HEK293 (cell line): ENCODE results near the gene SLC2A6.

Experiments used
- KLF1 ChIP-seq: fragments of 450-650 bp; formaldehyde crosslinking; IDR thresholded peaks from 2 replicates; pipeline ENCODE4 v1.5.1; 2016; ENCODE audit warnings: missing biosample characterization, missing genetic modification characterization
- KLF8 ChIP-seq: fragments of 450-650 bp; formaldehyde crosslinking; IDR thresholded peaks from 2 replicates; pipeline ENCODE4 v1.5.1; 2016; ENCODE audit warnings: missing biosample characterization, missing genetic modification characterization
- MEIS1 ChIP-seq: sonication (generic); formaldehyde crosslinking; IDR thresholded peaks from 2 replicates; pipeline ENCODE4 v1.8.1; 2022; ENCODE audit warnings: missing genetic modification reagents, mild to moderate bottlenecking, borderline replicate concordance
- SCRT2 ChIP-seq: fragments of 450-650 bp; formaldehyde crosslinking; IDR thresholded peaks from 2 replicates; pipeline ENCODE4 v1.5.1; 2016; ENCODE audit warnings: missing biosample characterization, missing genetic modification characterization
- WT1 ChIP-seq: fragments of 450-650 bp; formaldehyde crosslinking; IDR thresholded peaks from 2 replicates; pipeline ENCODE4 v1.5.1; 2016; ENCODE audit warnings: missing biosample characterization, missing genetic modification characterization
- YY2 ChIP-seq: fragments of 450-650 bp; formaldehyde crosslinking; IDR thresholded peaks from 2 replicates; pipeline ENCODE4 v1.5.1; 2016; ENCODE audit warnings: missing biosample characterization, missing genetic modification characterization
- ZBTB8A ChIP-seq: fragments of 450-650 bp; formaldehyde crosslinking; IDR thresholded peaks from 2 replicates; pipeline ENCODE4 v1.5.1; 2016; ENCODE audit warnings: missing biosample characterization, missing genetic modification characterization
- ZIC2 ChIP-seq: fragments of 450-650 bp; formaldehyde crosslinking; IDR thresholded peaks from 2 replicates; pipeline ENCODE4 v1.5.1; 2016; ENCODE audit warnings: missing biosample characterization, missing genetic modification characterization
- ZNF155 ChIP-seq: fragments of 450-650 bp; formaldehyde crosslinking; IDR thresholded peaks from 2 replicates; pipeline ENCODE4 v1.5.1; 2016; ENCODE audit warnings: missing biosample characterization, missing genetic modification characterization
- ZNF2 ChIP-seq: fragments of 450-650 bp; formaldehyde crosslinking; IDR thresholded peaks from 2 replicates; pipeline ENCODE4 v1.5.1; 2016; ENCODE audit warnings: missing biosample characterization, missing genetic modification characterization
- ZNF214 ChIP-seq: fragments of 450-650 bp; formaldehyde crosslinking; IDR thresholded peaks from 2 replicates; pipeline ENCODE4 v1.5.1; 2017; ENCODE audit warnings: missing biosample characterization, mild to moderate bottlenecking, missing genetic modification characterization, borderline replicate concordance
- ZNF24 ChIP-seq: fragments of 450-650 bp; formaldehyde crosslinking; IDR thresholded peaks from 2 replicates; pipeline ENCODE4 v1.5.1; 2016; ENCODE audit warnings: missing biosample characterization, missing genetic modification characterization
- ZNF324 ChIP-seq: fragments of 450-650 bp; formaldehyde crosslinking; IDR thresholded peaks from 2 replicates; pipeline ENCODE4 v1.5.1; 2016; ENCODE audit warnings: missing biosample characterization, missing genetic modification characterization
- ZNF366 ChIP-seq: fragments of 450-650 bp; formaldehyde crosslinking; conservative IDR thresholded peaks from 2 replicates; pipeline ENCODE4 v1.5.1; 2016; ENCODE audit warnings: missing biosample characterization, missing genetic modification characterization
- ZNF433 ChIP-seq: fragments of 450-650 bp; formaldehyde crosslinking; IDR thresholded peaks from 2 replicates; pipeline ENCODE4 v1.5.1; 2016; ENCODE audit warnings: missing biosample characterization, missing genetic modification characterization, low read depth
- ZNF521 ChIP-seq: fragments of 450-650 bp; formaldehyde crosslinking; IDR thresholded peaks from 2 replicates; pipeline ENCODE4 v1.5.1; 2017; ENCODE audit warnings: missing biosample characterization, mild to moderate bottlenecking, missing genetic modification characterization
- ZNF571 ChIP-seq: fragments of 450-650 bp; formaldehyde crosslinking; IDR thresholded peaks from 2 replicates; pipeline ENCODE4 v1.5.0; 2017; ENCODE audit warnings: missing biosample characterization, missing genetic modification characterization
- ZNF624 ChIP-seq: fragments of 450-650 bp; formaldehyde crosslinking; IDR thresholded peaks from 2 replicates; pipeline ENCODE4 v1.5.1; 2017; ENCODE audit warnings: missing biosample characterization, missing genetic modification characterization
- ZNF660 ChIP-seq: fragments of 450-650 bp; IDR thresholded peaks from 2 replicates; pipeline ENCODE4 v1.5.1; 2018; ENCODE audit warnings: missing biosample characterization, mild to moderate bottlenecking, missing genetic modification characterization
- ZNF701 ChIP-seq: fragments of 450-650 bp; formaldehyde crosslinking; IDR thresholded peaks from 2 replicates; pipeline ENCODE4 v1.5.1; 2016; ENCODE audit warnings: missing biosample characterization, missing genetic modification characterization
- ZNF785 ChIP-seq: fragments of 450-650 bp; formaldehyde crosslinking; IDR thresholded peaks from 2 replicates; pipeline ENCODE4 v1.5.1; 2016; ENCODE audit warnings: missing biosample characterization, missing genetic modification characterization
- ZNF830 ChIP-seq: fragments of 450-650 bp; IDR thresholded peaks from 2 replicates; pipeline ENCODE4 v1.5.0; 2018; ENCODE audit warnings: missing biosample characterization, missing genetic modification characterization, low read depth, mild to moderate bottlenecking, moderate library complexity
- TF ChIP-seq, protein P1 (sequence below): fragments of 450-650 bp; formaldehyde crosslinking; IDR thresholded peaks from 2 replicates; pipeline ENCODE4 v1.5.1; 2016; ENCODE audit warnings: missing biosample characterization, missing genetic modification characterization
- TF ChIP-seq, protein P2 (sequence below): fragments of 450-650 bp; formaldehyde crosslinking; IDR thresholded peaks from 2 replicates; pipeline ENCODE4 v1.5.1; 2016; ENCODE audit warnings: missing biosample characterization, missing genetic modification characterization
- TF ChIP-seq, protein P3 (sequence below): fragments of 450-650 bp; formaldehyde crosslinking; IDR thresholded peaks from 2 replicates; pipeline ENCODE4 v1.5.1; 2016; ENCODE audit warnings: missing biosample characterization, missing genetic modification characterization

The SLC2A6 gene

DNA sequence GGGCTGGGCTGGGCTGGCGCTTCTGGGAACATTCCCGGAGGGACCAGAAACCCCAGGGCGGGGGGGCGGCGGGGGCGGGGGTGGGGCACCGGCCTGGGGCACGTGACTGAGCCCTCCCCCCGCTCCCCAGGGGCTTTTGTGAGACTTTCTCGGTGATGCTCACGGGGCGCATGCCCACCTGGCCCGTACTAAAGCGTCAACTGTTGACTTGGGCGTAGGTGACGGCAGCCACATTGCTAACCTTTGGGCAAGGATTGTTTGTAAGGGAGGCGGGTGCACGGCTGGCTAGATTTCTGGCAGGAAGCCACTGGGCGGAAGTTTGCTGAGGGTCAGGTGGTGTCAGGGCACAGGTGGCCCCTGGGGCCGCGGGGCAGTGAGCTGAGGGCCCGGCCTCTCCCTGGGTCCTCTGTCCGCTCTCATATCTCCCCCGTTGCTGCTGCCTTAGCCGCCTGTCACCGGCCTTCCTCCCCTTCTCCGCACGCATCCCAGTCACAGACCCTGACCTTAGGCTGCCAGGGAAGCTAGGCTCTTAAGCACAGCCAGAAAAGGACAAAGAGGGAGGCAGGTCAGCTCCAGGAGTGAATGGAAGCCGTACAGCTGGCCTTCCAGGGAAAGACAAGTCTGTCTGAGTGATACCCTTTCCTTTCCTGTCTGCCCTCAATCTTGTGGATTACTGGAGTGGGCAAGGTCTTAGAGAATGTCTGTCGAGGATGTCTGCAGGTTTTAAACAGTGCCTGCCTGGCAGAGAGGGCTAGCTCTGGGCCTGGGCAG, 18.3 kb downstream of the SLC2A6 start (continued):
- no peak for TF ChIP-seq YY2 (tag by site-specific recombination)
- TF ChIP-seq WT1 (tag by site-specific recombination): no peak
- TF ChIP-seq ZNF660 (tag by site-specific recombination): 0 out of 2 replicates have a peak, but pooled peaks have one; percentile 3
- TF ChIP-seq, protein P1, sequence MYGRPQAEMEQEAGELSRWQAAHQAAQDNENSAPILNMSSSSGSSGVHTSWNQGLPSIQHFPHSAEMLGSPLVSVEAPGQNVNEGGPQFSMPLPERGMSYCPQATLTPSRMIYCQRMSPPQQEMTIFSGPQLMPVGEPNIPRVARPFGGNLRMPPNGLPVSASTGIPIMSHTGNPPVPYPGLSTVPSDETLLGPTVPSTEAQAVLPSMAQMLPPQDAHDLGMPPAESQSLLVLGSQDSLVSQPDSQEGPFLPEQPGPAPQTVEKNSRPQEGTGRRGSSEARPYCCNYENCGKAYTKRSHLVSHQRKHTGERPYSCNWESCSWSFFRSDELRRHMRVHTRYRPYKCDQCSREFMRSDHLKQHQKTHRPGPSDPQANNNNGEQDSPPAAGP: 0 out of 2 replicates have a peak, but pooled peaks have one; percentile 31
- TF ChIP-seq SCRT2 (tag by site-specific recombination): peak; percentile 83
- peak; percentile 62 for TF ChIP-seq KLF1 (tag by site-specific recombination)
- no peak for TF ChIP-seq MEIS1 (CRISPR knock-in tag)
- no peak for TF ChIP-seq ZNF2
- no peak for TF ChIP-seq ZNF433 (tag by site-specific recombination)
- TF ChIP-seq ZNF214 (tag by site-specific recombination): no peak
- TF ChIP-seq ZNF785: no peak
- no peak for TF ChIP-seq KLF8 (tag by site-specific recombination)
- TF ChIP-seq, protein P2, sequence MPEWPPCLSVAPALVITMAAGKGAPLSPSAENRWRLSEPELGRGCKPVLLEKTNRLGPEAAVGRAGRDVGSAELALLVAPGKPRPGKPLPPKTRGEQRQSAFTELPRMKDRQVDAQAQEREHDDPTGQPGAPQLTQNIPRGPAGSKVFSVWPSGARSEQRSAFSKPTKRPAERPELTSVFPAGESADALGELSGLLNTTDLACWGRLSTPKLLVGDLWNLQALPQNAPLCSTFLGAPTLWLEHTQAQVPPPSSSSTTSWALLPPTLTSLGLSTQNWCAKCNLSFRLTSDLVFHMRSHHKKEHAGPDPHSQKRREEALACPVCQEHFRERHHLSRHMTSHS (tag by site-specific recombination): no peak
- TF ChIP-seq ZNF155 (tag by site-specific recombination): no peak
- no peak for TF ChIP-seq ZIC2 (tag by site-specific recombination)
- 0 out of 2 replicates have a peak, but pooled peaks have one; percentile 23 for TF ChIP-seq ZNF366
- TF ChIP-seq, protein P3, sequence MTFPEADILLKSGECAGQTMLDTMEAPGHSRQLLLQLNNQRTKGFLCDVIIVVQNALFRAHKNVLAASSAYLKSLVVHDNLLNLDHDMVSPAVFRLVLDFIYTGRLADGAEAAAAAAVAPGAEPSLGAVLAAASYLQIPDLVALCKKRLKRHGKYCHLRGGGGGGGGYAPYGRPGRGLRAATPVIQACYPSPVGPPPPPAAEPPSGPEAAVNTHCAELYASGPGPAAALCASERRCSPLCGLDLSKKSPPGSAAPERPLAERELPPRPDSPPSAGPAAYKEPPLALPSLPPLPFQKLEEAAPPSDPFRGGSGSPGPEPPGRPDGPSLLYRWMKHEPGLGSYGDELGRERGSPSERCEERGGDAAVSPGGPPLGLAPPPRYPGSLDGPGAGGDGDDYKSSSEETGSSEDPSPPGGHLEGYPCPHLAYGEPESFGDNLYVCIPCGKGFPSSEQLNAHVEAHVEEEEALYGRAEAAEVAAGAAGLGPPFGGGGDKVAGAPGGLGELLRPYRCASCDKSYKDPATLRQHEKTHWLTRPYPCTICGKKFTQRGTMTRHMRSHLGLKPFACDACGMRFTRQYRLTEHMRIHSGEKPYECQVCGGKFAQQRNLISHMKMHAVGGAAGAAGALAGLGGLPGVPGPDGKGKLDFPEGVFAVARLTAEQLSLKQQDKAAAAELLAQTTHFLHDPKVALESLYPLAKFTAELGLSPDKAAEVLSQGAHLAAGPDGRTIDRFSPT (tag by site-specific recombination): 0 out of 2 replicates have a peak, but pooled peaks have one; percentile 36
- no peak for TF ChIP-seq ZNF830
- TF ChIP-seq ZNF571: no peak
- no peak for TF ChIP-seq ZNF701 (tag by site-specific recombination)
- TF ChIP-seq ZNF624 (tag by site-specific recombination): no peak
- no peak for TF ChIP-seq ZNF24 (tag by site-specific recombination)
- TF ChIP-seq ZNF521 (tag by site-specific recombination): no peak
- TF ChIP-seq ZBTB8A (tag by site-specific recombination): no peak
- TF ChIP-seq ZNF324 (tag by site-specific recombination): no peak
- TF ChIP-seq, all 188 proteins: peak for 9
